HG03196 (cell line): ENCODE measurements around the gene CAMTA1.
"Not testable (repeated sequence)": the region's sequence is repeated elsewhere in the genome, so short reads cannot be mapped to it uniquely, and the experiment has no call there.

ENCODE experiments used
- ATAC-seq: cut with Tn5 transposase; IDR thresholded peaks from one replicate; pipeline ENCODE4 v1.9.1; 2021; ENCODE audit not compliant: unreplicated experiment

Gene CAMTA1

DNA sequence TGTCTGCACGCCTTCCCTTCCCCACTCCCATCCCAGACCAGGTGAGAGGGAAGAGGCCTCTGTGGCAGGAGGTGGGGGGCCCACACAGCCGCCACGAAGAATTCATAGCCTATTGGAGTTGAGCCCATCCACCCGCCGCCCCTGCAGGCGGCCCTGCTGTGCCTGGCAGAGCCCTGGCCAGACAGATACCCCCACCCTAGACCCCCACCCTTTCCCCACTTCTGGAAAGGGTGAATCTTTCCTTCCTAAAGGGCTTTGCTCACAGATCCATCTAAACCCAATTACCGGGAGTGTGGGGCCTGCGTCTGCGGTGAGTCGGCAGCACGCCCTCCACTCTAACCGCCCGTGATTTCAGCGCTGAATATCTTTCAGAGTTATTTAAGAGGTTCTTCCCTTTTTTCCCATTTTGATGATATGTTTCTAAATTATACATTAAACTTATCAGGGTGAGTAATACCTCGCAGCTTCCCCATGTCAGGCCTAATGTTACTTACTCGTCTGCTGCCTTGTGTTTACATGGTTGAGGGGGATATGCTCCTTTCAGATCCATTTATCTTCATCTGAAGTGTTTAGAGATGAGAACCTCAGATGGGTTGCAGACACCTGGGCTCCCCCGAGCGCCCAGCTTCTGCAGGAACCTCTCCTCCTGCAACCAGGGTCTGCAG, 802.0 kb downstream of the CAMTA1 start:
- ATAC-seq = no peak

DNA sequence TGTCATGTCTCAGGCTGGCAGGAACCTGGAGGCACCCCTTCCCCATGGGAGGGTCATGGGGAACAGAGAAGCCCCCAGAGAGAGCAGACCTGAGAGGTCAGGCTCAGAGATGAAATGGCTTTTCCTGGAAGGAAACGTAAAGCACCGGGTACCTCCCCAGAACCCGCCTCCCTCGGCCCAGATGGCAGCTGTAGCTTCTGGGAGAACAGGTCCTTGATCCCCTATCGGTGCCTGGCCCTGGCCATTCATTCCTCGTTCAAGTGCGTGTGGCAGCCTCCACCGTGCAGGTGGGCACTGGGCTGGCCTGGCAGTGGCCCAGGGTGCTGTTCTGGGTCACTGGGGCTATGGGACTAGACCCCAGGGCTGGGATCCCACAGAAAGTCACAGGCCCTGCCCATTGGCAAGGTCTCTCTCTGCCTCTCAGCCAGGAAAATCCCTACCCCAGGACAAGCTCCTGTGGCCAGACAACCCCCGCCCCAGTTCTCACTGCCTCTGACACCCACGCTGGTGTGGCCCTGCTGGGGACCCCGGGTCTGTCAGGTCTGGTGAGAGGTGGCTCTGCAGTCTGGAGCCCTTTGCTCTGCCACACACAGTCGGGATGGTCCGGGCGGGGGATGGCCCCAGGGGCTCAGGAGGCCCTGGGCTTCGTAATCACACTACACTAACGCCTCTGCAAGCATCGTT, 802.7 kb downstream of the CAMTA1 start:
- ATAC-seq = no peak

DNA sequence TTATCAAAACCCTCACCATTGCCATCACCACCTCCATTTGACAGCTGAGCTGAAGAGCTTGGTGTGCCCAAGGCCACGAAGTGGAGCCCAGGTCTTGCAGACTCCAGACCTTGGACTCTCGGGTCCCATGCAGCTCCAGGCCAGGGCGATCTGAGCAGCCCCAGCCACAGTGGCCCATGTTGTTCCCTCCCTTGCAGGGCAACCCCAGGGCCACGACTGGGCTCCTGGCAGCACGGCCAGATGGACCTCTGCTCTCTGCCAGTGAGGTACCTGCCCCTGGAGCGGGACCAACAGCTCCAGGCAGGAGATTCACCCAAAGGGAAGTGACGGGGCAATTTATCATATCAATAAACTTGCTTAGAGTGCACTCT, 803.2 kb downstream of the CAMTA1 start:
- ATAC-seq = no peak

DNA sequence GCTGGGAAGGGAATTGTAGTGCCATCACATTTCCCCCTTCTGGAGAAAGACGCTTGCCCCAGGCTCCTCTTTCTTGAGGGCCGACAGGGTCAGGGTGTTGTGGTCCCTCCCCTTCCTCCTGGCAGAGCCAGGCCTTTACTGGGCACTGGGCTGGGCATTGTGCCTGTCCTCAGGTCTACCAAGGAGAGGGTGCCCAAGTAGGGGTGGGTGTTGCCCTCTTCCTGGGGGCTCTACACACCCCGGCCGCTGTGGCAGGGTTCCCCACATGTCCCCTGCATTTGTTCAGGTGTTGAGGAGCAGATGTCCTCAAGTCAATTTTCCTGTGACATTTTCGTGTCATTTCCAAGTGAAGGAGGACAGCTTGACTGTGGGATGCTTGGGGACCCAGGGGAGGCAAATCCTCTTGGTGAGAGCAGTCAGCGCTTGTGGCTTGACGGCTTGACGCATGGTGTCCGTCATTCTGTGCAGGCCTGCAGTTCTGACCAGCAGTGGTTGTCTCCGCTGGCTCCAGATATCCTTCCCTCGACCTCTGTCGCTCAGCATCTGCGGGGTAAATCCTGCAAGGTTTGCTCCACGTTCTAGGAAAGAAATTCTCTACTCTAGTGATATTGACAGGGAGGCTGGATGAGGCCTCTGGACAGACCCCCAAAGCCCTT, 804.0 kb downstream of the CAMTA1 start:
- ATAC-seq = no peak

DNA sequence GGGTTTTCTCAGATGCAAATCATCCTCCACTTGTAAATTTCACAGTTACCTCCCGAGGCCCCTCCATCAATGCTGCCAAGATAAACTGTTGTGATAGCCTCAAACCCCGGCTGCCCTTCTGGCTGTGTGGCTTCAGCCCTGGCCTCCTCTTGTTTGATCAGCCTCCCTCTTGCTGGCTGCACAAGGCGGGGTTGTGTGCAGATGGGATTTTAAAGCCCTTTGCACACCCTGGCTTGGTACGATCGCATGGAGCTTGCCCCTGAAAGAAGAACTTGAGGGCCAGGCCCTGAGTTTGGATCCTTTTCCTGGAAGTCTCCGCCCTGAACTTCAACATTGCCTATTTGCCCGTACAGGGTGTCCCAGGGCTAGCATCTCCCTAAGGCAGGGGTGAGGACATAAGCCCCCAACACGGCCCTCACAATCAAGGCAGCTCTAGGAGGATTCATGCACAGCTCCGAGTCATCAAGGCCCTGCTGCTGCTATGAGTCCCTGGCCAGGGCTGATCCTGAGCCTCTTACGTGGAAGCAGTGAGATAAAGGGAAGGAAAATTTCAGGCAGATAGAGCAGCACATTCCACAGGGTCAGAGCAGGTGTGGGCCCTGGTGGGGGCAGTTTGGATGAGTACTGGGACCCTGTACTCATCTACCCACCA, 804.6 kb downstream of the CAMTA1 start:
- ATAC-seq = no peak

DNA sequence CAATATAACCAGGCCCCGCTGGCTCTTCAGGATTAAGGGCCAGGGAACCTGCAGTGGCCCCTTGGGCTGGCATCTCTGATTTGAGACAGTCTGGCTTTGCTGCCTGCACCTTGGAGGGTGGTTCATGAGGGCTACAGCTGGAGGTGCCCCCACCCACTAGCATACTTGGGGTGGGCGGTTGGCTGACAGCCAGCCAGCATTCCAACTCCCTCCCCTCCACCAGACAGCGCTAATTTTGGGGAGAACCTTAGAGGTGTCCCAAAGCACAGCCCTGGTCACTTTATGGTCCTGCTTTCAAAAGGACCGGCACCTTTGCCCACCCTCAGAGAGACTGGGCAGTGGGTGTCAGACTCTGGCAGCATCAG, 805.2 kb downstream of the CAMTA1 start:
- ATAC-seq = no peak

DNA sequence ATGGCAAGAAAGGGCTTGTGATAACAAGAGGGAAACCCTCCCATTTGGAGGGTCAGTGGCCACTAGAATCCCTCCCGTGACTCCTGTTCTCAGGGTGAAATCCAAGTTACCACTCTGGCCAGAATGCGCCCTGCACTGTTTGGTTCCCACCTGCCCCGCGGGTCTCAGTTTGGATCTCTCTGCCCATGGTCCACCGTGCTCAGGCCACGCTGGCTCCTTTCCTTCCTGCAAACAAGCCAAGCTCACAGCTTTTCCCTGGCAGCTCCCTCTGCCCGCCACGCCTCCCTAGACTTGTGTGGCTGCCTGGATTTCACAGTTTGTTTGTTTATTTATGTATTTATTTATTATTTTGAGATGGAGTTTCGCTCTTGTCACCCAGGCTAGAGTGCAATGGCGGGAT, 806.3 kb downstream of the CAMTA1 start:
- no peak for ATAC-seq

DNA sequence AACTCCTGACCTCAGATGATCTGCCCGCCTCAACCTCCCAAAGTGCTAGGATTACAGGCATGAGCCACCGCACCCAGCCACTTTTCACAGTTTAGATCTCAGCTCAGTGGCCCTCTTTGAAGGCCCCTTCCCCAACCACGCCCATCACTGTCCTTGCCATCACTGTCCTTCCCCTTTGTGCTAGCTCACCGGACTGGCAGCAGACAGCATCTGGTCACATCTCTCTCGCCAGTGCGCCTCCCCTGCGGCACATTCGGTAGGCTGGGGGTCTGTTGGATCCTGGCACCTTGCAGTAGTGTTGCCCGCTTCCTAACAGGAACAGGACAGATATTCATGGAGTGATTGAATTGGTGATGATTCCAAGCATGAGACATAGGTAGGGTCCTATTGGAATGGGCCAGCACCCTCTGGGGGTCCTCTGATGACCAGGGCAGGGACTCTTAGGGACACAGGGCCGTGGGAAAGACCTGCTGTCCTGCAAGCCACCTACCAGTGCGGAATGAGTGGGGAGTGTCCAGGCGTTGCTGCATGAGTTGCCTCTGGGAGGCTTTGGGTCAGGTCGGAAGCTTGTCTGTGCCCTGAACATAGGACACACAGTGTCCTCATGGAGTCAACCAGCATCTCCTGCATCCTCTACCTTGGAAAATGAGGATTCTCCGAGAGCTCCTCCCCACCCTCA, 807.0 kb downstream of the CAMTA1 start:
- ATAC-seq = no peak

DNA sequence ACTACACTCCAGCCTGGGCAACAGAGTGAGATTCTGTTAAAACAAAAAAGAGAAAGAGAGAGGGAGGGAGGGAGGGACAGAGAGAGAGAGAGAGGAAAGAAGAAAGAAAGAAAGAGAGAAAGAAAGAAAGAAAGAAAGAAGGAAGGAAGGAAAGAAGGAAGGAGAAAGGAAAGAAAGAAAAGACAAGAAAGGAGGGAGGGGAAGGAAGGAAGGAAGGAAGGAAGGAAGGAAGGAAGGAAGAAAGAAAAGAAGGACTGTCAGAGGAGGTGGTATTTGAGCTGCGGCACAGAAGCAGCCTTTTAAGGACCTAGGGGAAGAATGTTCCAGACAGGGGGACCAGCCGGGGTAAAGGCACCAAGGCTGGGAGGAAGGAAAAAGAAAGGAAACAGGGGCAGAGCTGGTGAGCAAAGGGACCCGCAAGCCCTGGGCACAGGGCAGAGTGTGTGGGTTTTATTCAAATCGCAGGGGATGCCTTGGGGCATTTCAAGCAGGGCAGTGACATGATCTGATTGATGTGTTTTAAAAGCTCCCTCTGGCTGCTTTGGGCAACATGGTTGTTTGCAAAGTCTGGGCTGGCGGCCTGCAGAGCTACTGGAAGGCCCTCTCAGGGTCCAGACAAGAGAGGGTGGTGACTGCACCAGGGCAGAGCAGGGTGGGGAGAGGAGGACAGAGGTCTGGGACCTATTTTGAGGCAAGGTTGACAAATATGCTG, 808.9 kb downstream of the CAMTA1 start:
- ATAC-seq = no peak

DNA sequence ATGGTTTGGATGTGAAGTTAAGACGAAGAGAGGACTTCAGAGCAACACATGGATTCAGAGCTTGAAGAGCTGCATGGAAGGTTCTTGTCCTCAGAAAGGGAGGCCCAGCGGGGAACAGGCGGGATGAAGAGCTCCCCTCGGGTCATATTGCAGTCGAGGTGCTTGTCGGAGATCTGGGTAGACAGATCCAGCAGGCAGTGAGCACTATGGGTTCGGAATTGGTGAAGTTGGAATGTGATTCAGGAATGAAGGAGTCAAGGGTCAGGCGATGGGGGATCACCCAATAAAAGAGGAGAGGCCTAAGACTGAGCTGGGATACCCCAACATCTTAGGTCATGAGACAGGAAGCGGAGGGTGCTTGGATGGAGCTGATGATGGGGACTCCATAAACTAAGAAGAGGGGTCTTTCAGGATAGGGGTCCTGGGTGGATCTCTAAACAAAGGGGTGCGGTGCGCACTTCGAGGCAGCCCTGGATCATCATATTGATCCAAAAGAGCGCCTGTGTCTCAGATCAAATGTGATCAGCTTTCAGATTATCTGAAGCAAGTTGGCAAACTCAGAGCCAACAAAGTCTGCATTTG, 809.6 kb downstream of the CAMTA1 start:
- ATAC-seq = no peak

DNA sequence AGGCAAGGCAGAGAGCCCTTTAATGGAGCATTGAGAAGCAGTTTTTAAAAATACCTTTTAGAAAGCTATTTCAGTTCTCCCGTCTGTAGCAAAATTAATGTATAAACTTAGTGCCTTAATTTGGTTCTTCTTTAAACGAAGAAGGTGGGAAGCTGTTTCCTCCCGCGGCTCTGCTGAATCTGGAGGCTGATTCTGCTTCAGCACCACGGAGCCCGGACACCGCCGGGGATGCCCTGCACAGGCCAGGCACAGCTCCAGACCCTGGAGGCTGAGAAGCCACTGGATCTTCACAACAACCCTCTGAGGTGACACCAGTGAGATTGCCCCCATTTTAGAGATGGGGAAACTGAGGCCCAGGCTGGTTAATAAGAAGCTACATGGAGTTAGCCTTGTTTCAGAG, 810.1 kb downstream of the CAMTA1 start:
- ATAC-seq = no peak

DNA sequence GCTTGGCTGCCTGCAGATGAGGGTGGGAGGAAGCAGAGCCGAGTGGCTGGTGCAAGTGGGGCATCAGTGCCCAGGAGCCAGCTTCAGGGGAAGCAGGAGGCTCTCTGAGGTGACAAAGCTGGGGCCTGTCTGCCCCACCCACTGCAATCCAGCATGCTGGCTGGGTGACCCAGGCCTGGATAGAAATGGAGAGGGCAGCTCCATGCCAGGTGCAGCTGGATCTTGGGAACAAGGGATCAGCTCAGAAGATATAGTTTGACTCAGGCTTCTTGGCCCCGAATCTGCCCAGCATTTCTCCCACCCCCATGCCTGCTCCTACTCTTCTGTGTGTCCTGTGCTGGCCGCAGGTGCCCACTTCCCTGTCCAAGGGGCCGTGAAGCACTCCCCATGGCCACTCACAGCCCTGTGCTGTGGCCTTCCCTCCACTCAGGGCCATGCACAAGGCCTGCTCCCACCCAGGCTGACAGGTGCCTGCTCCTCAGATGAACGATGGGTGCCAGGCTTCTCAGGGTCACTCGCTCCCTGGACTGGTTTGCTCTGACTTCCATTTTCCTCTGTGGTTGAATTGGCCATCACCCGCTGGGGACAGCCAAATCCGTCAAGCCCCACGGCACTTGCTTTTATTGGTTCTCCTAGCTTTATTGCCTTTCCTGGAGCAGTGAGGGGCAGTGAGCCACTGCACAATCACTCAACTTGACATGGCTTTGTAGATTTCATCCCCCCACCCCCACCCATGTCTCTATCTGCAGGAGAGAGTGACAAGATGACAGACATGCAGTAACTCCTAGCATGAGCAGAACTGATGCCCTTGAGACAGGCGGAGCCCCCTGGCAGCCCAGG, 811.1 kb downstream of the CAMTA1 start:
- no peak for ATAC-seq

DNA sequence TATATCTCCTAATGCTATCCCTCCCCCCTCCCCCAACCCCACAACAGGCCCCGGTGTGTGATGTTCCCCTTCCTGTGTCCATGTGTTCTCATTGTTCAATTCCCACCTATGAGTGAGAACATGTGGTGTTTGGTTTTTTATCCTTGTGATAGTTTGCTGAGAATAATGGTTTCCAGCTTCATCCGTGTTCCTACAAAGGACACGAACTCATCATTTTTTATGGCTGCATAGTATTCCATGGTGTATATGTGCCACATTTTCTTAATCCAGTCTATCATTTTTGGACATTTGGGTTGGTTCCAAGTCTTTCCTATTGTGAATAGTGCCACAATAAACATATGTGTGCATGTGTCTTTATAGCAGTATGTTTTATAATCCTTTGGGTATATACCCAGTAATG, 812.8 kb downstream of the CAMTA1 start:
- not testable (repeated sequence) for ATAC-seq

DNA sequence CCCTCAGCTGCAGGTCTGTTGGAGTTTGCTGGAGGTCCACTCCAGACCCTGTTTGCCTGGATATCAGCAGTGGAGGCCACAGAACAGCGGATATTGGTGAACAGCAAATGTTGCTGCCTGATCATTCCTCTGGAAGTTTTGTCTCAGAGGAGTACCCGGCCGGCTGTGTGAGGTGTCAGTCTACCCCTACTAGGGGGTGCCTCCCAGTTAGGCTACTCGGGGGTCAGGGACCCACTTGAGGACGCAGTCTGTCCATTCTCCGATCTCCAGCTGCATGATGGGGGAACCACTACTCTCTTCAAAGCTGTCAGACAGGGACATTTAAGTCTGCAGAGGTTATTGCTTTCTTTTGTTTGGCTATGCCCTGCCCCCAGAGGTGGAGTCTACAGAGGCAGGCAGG, 819.7 kb downstream of the CAMTA1 start:
- not testable (repeated sequence) for ATAC-seq

DNA sequence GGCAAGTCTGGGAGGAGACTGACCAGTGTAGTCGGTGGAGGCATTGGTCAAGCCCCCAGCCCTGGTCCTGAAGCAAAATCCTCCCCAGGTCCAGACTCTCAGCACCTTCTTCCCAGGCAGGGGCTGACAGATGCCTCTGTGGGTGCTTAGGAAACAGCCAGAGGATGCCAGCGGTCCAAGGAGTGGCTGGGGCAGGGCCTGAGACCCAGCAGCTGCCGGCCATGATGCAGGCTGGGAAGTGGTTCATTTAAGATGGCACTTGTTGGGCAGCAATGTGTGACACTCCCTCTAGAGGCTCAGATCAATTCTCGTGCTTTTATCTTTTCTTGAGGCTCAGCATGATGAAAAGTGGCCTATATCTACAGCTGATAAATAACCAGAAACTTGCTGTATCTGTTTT, 820.8 kb downstream of the CAMTA1 start:
- no peak for ATAC-seq

DNA sequence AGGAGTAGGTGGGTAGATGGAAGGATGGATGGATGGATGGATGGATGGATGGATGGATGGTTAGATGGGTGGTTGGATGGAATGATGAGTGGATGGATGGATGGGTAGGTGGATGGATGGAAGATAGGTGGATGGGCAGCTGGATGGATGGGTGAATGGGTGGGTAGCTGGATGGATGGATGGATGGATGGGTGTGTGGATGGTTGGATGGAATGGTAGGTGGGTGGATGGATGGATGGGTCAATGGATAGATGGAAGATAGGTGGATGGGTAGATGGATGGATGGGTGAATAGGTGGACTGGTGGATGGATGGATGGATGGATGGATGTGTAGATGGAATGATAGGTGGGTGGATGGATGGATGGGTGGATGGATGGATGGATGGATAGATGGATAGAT, 821.8 kb downstream of the CAMTA1 start:
- ATAC-seq = no peak

DNA sequence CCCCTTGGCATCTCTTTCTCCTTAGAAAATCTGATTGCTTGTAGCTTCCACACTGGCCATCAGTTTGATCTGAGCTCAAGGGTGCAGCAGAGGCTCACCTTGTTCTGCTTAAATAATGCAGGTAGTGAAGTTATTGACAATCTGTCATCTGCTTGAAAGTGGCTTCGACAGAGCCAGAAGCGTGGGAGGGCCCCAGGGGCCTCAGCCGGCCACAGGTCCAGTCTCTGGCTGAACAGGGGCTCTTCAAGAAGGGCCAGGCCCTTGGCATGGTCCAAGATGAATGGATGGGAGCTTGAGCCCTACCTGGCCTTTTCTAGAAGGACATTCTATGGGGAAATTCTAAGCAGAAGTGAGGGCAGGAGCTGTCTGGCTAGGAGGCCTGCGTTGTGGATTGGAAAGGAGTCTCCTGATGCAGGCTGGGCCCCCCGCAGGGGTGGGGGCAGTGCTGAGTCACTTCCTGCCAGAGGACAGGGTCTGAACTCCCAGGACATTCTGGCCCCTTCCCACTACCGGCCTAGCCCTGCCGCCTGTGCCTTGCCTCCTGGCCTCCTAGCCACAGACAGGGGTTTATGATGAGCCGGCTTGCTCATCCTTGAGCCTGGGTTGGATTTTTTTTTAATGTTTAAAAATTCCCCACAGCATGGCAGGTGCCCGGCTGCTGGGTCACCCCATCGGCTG, 823.5 kb downstream of the CAMTA1 start:
- no peak for ATAC-seq

DNA sequence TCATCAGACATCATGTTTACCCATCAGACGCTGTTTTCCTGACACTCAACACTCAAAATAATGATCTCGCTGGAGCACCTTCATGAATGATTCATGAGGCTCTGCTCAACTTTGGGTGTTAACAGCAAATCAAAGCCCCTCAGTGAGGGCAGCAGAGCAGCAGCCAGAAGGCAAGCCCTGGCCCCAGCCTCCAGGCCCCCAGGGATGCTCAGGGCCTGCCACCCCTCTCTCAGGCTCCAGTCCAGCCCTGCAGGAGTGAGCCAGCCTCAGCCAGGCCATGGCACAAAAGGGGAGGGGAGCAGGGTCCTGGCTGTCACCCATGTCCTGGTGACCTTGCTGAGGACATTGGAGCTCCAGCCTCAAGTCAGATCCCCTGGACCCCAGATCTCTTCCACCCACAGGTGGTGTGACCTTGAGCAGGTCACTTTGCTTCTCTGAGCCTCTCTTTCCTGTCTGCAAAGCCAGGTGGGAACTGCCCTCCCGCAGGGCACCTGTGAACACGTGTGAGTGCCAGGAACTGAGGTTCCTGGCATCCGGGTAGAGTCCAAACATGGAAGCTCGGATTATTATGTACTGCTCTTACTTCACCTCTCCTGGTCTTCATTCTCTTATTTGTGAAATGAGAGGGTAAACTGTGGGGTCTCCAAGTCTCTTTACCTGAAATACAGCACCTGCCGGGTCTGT, 824.2 kb downstream of the CAMTA1 start:
- ATAC-seq = no peak
